CD4-positive, alpha-beta T cell treated with Interleukin-6 at 100 ng/mL for 8 hours (primary cell): ENCODE measurements around the gene SDS.

Experiments used
- DNase-seq: peaks from one replicate; pipeline ENCODE4 v3.0.0-alpha.2; 2020; ENCODE audit warnings: mixed read lengths, low spot score

SDS gene

GRCh38 chr12:113403435-113404415 is at the start of gene SDS:
SDS (minus strand) TSS chr12:113403887; CDS start chr12:113399708, 4,179 bp downstream.
- DNase-seq, result no peak

GRCh38 chr12:113453330-113453729 is 49.6 kb upstream of the SDS start:
- DNase-seq, result no peak

GRCh38 chr12:113452458-113452857 is 48.8 kb upstream of the SDS start:
- no peak for DNase-seq

- DNase-seq, result no peak
These were observed 46.2 kb upstream of the SDS start for GRCh38 chr12:113449839-113450238.

- no peak for DNase-seq
These were observed 45.6 kb upstream of the SDS start for GRCh38 chr12:113449299-113449698.

- DNase-seq, result no peak
These were observed 45.2 kb upstream of the SDS start for GRCh38 chr12:113448873-113449272.

GRCh38 chr12:113445544-113446171 is 42.0 kb upstream of the SDS start:
- no peak for DNase-seq

- DNase-seq, result no peak
These were observed 39.4 kb upstream of the SDS start for GRCh38 chr12:113443030-113443539.

GRCh38 chr12:113440947-113441782 is 37.5 kb upstream of the SDS start:
- no peak for DNase-seq

- DNase-seq, result no peak
These were observed 36.6 kb upstream of the SDS start for GRCh38 chr12:113440336-113440735.

GRCh38 chr12:113439606-113440030 is 35.9 kb upstream of the SDS start:
- DNase-seq, result no peak

- DNase-seq, result no peak
These were observed 35.6 kb upstream of the SDS start for GRCh38 chr12:113439301-113439597.

GRCh38 chr12:113438523-113439300 is 35.0 kb upstream of the SDS start:
- DNase-seq, result no peak

GRCh38 chr12:113437729-113438100 is 34.0 kb upstream of the SDS start:
- no peak for DNase-seq

- no peak for DNase-seq
These were observed 33.5 kb upstream of the SDS start for GRCh38 chr12:113436993-113437728.

GRCh38 chr12:113436586-113436985 is 32.9 kb upstream of the SDS start:
- no peak for DNase-seq

- DNase-seq, result no peak
These were observed 31.7 kb upstream of the SDS start for GRCh38 chr12:113435367-113435766.

- no peak for DNase-seq
These were observed 29.3 kb upstream of the SDS start for GRCh38 chr12:113432986-113433385.

- no peak for DNase-seq
These were observed 24.8 kb upstream of the SDS start for GRCh38 chr12:113428482-113428881.

- DNase-seq, result no peak
These were observed 24.2 kb upstream of the SDS start for GRCh38 chr12:113427882-113428281.

GRCh38 chr12:113425960-113426453 is 22.3 kb upstream of the SDS start:
- DNase-seq, result no peak
